Fibroblast of the conjunctiva (primary cell): ENCODE results near the gene CCDC197.

Source experiments
- DNase-seq: peaks from one replicate; pipeline ENCODE4 v3.0.0-alpha.2; 2010; ENCODE audit warnings: low read depth

The CCDC197 gene

DNA sequence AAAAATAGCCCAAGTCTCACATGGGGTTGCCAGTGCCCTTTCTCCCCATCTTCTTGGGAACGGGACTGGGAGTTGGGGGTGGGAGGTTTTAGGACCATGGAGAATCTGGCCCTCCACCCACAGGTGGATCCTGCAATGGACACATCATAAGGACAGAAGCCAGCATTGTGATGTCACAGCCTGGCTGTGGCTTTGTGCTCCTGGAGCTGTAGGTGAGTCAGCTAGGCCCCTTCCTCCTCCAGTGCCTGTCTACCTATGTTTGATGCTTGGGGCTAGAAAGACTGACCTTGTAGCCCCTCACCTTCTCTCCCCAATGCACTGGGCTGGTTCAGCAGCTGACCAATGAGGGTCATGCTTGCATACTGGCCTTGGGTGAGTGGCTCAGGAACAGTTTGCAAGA, at the start of gene CCDC197:
Gene CCDC197, plus strand, starts transcription at position 220 of the 400 bp plus-strand sequence. CDS start 831 bp downstream, outside the sequence.
- DNase-seq = no peak

GRCh38 chr14:93949511-93950075, 47.5 kb upstream of the CCDC197 start:
- no peak for DNase-seq

DNA sequence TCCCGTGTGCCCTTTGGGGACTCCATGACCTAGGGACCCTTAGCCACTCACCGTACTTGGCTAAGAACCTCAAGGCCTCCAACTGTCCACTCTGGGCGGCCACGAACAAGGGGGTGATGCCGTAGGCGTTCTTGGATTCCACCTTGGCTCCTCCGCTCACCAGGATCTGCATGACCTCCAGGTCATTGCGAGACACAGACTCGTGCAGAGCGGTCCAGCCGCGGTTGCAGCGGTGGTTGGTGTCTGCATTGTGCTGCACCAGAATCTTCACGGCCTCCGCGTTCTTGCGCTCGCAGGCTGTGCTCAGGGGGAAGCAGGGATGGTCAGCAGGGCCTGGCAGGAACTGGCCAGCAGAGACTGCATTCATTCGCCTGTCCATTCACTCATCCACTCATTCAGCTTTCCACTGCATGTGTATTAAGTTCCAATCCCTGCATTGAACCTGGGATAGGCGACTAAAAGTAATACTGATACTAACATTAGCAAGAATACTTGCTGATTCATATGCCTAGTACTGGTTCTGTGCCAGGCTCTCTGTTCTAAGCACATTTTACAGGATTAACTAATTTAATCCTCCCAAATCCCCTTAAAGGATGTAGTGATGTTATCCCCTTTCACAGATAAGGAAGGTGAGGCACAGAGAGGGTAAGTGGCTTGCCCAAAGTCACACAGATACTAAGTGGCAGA, 46.0 kb upstream of the CCDC197 start:
- DNase-seq = no peak

DNA sequence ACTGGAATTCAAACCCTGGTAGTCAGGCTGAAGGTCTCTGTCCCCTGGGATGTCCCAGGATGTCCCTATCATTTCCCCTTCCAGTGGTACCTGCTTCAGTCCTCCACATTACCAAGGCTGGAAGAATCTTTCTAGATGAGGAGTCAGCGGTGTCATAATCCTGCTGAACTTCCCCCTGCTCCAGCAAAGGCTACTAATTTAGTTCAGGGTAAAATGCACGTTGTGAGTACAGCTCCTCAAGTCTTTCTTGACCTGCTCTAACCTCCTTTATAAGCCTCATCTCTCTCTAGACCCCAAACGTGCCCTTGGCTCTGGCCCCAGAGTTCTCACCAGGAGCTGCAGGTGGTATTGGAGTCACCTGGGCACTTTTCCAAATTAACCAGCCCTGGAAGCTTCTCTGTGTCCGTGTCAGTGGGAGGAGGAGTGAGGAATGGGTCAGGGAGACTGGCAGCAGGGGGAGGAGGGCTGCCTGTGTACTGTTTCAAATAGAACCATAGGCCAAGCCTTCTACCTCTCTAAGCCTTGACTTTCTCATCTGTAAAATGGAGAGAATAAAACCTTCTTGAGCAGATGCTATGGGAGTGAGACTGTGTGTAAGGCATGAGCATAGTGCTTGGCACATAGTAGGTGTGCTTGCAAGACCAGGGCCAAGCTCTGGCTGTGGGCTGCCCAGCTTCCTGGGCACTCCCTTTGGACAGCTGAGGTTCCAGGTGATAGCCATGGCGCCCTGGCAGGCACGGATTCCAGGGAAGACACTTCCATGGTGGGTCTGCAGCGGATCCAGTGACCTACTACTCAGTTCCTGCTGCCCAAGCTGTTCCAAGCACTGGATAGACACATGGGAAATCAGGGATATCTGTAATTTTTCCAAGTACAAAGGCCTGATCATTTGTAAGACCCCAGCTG, 45.2 kb upstream of the CCDC197 start:
- no peak for DNase-seq

GRCh38 chr14:93952829-93953228, 44.3 kb upstream of the CCDC197 start:
- DNase-seq = no peak

DNA sequence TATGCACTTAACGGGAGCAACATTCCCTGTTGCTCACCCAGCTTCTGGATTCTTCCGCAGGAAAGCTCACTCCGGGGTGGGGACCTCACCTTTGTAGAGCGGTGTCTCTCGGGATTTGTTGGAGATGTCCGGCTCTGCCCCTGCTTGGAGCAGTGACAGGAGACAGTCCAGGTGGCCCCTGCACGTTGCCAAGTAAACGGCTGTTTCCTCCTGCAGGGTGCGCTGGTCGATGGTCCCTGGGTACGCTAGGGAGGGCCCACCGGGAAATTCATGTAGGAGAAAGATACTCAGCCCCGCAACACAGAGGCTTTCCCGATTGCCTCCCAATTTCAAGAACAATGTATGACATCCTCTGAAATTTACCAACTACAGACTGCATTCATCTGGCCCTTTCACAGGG, 43.8 kb upstream of the CCDC197 start:
- no peak for DNase-seq

DNA sequence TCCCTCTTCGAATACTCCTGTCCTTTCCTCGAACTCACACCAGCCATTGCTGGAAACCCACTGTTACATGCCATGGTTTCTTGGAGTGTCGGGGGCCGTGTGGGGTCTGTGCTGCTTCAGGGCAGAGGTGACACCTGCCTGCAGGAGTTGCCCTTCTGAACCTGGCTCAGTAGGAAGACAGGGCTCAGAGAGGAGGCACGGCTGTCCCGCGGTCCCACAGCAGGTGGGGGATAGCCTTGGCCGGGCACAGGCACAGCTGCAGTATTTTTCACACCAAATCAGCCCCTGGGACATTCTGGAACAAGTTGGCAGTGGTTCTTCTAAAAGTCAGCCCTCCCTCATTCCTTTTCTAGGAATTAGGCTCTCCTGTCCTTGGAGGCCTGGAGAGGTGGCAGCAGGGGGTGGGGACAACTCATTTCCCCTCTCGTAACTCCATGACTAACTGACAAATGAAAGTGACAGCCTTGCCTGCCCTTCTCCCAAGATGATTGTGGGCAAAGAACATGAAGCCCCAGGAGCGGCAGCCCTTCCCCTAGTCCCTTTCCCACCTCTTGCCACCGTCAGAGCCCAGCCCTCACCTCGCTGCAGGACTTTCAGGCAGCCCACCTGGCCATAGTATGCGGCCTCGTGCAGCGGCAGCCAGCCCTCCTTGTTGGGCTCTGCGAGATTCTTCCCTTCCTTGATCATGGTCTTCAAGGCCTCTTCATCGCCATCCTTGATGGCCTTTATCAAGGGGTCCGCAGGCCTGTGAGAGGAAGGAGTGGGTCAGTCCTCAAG, 43.2 kb upstream of the CCDC197 start:
- no peak for DNase-seq

DNA sequence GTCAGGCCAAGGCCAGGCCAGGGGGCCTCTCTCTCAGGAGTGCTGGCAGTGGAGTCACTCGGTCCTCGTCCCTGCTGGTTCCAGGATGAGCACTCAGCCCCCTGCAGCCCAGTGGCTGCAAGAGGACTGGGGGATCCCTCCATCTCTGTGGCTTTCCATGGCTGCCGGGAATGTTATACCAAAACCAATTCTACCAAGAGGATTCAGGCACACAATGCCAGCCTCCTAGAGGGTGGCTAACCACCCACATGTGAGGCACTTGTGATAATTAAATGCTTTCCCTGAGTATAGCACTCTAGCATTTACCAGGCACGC, 42.6 kb upstream of the CCDC197 start:
- DNase-seq = no peak

DNA sequence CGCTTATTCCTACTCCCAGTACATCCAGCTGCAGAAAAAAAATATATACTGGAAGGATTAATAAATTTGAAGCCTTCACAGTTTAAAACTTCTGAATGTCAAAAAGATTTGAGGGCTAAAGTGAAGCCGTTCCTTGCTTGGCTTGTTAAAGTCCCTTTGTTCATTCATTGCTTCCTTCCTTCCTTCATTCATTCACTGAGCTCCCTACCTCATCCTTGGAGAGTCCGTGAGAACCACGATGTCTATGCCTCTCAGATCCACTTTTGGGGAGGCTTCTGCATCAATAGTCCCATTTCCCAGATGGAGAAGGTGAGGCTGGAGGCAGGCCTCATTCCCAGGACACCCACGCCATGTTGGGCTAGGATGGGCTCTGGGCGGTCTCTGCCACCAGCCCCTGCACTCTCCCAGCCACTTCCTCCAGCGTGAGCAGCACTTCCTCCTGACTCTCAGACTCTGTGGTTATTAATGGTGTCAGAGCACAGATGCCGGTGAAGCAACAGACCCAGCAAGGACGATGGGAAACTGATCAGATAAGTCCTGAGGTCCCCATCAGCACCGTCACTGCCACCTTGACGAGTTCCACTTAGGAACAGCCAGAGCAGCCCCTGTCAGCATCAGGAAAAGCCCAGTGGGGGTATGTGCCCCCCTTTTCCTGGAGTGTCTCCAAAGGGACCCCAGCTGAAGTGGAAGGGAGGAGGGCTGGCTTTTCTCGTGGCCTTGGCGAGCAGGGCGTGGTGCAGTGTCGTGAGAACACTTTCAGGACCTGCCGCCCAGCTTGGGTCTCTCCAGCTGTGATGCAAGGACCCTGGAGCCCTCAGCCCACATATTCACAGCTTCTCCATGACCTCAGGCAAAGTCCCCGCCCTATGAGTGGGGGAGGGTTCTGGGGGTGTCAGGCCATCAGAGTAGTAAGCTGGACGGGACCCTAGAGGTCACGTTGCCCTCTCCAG, 41.9 kb upstream of the CCDC197 start:
- DNase-seq = no peak

- DNase-seq = no peak
Measured at GRCh38 chr14:93955850-93956481, 41.1 kb upstream of the CCDC197 start.

GRCh38 chr14:93956514-93957332, 40.4 kb upstream of the CCDC197 start:
- DNase-seq = no peak

GRCh38 chr14:93957333-93957710, 39.8 kb upstream of the CCDC197 start:
- DNase-seq = no peak

GRCh38 chr14:93957751-93958566, 39.1 kb upstream of the CCDC197 start:
- no peak for DNase-seq

- no peak for DNase-seq
Measured at GRCh38 chr14:93958567-93959238, 38.4 kb upstream of the CCDC197 start.

GRCh38 chr14:93959239-93960107, 37.6 kb upstream of the CCDC197 start:
- DNase-seq = peak; percentile 34

DNA sequence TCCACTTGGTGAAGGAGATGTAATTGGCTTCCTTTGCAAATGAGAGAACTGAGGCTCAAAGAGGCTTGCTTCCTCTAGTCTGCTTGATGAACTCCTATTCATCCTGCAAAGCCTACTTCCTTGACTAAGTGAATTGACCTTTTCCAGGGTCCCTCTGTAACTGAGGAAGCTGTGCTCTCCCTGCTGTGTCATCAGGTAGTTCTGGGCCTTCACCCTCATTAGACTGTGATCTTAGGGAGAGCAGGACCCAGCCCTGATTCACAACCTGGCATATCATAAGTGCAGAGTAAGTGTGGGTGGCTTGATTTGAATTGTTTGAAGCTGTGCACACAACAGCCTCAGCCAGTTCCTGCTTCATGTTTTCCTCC, 37.0 kb upstream of the CCDC197 start:
- DNase-seq = no peak

- no peak for DNase-seq
Measured at GRCh38 chr14:93960774-93961438, 36.2 kb upstream of the CCDC197 start.
